DOHH2 (cell line): ENCODE measurements around the gene RAB23.

Experiments used
- H3F3A ChIP-seq: fragments of 200-600 bp; sonication (generic), shearing (Covaris generic); 2 replicates; pipeline ENCODE4 v1.6.0; 2016; ENCODE audit warnings: antibody characterized with exemption, mild to moderate bottlenecking; ENCODE audit not compliant: control insufficient read depth, insufficient read depth
- H3K27ac ChIP-seq: fragments of 200-600 bp; sonication (generic); 2 replicates; pipeline ENCODE4 v1.5.1; 2014; ENCODE audit warnings: low read depth, mild to moderate bottlenecking, low read length, moderate library complexity
- H3K27me3 ChIP-seq: fragments of 200-600 bp; sonication (generic); 2 replicates; pipeline ENCODE4 v1.6.1; 2014; ENCODE audit warnings: mild to moderate bottlenecking, low read length, mixed read lengths; ENCODE audit not compliant: control insufficient read depth
- H3K36me3 ChIP-seq: fragments of 200-600 bp; sonication (generic); 2 replicates; pipeline ENCODE4 v1.6.1; 2014; ENCODE audit warnings: mild to moderate bottlenecking, low read length, moderate library complexity, mixed read lengths; ENCODE audit not compliant: control insufficient read depth
- H3K4me1 ChIP-seq: fragments of 200-600 bp; sonication (generic); 2 replicates; pipeline ENCODE4 v1.6.1; 2014; ENCODE audit warnings: mild to moderate bottlenecking, low read length, mixed read lengths; ENCODE audit not compliant: control insufficient read depth
- H3K4me2 ChIP-seq: fragments of 200-600 bp; sonication (generic); 2 replicates; pipeline ENCODE4 v1.6.0; 2014; ENCODE audit warnings: mild to moderate bottlenecking, low read length, moderate library complexity
- H3K4me3 ChIP-seq: fragments of 200-600 bp; sonication (generic); 2 replicates; pipeline ENCODE4 v1.5.1; 2014; ENCODE audit warnings: mild to moderate bottlenecking, low read length, mixed read lengths
- H3K79me2 ChIP-seq: fragments of 200-600 bp; sonication (generic); 2 replicates; pipeline ENCODE4 v1.6.1; 2014; ENCODE audit warnings: mild to moderate bottlenecking, low read length, mixed read lengths; ENCODE audit not compliant: control insufficient read depth
- H3K9me2 ChIP-seq: fragments of 200-600 bp; sonication (generic); replicated peaks from 2 replicates; pipeline ENCODE4 v1.6.1; 2014; ENCODE audit warnings: mild to moderate bottlenecking, low read length, mixed read lengths; ENCODE audit not compliant: control insufficient read depth
- H3K9me3 ChIP-seq: fragments of 200-600 bp; sonication (generic); 2 replicates; pipeline ENCODE4 v1.6.1; 2014; ENCODE audit warnings: antibody characterized with exemption, low read length, mixed read lengths; ENCODE audit not compliant: control insufficient read depth, insufficient read depth
- H4K20me1 ChIP-seq: fragments of 200-600 bp; sonication (generic); 2 replicates; pipeline ENCODE4 v1.6.0; 2014; ENCODE audit warnings: low read depth, mild to moderate bottlenecking, antibody characterized with exemption, low read length, moderate library complexity; ENCODE audit not compliant: control insufficient read depth, insufficient read depth
- CTCF ChIP-seq: fragments of 200-600 bp; sonication (generic); IDR thresholded peaks from one replicate; pipeline ENCODE4 v1.5.1; 2014; ENCODE audit warnings: antibody characterized with exemption, mild to moderate bottlenecking, low read depth, low read length; ENCODE audit not compliant: poor library complexity, severe bottlenecking
- EZH2phosphoT487 ChIP-seq: fragments of 200-600 bp; sonication (generic); IDR thresholded peaks from 2 replicates; pipeline ENCODE4 v1.6.1; 2017; ENCODE audit warnings: borderline replicate concordance, mild to moderate bottlenecking, antibody characterized with exemption, low read length, moderate library complexity, mixed read lengths

RAB23 gene

GRCh38 chr6:57141451-57142177, 80.5 kb downstream of the RAB23 start:
- Histone ChIP-seq H3K36me3 (peaks cover 17% of the 10 kb centered on the region), H3K27ac (no peak overlapping the region), H3F3A (no peaks in the 10 kb centered on the region), H3K4me1 (no peaks in the 10 kb centered on the region), H3K9me2 (no peaks in the 10 kb centered on the region), H3K9me3 (no peaks in the 10 kb centered on the region), H3K4me2 (no peak overlapping the region), H3K4me3 (no peak overlapping the region), H3K27me3 (no peaks in the 10 kb centered on the region), H3K79me2 (no peaks in the 10 kb centered on the region), H4K20me1 (no peaks in the 10 kb centered on the region)
- no peak for TF ChIP-seq CTCF
- no peak for TF ChIP-seq EZH2phosphoT487

- no peak overlapping the region for H3K4me2 ChIP-seq
- H3K36me3 ChIP-seq, result peaks cover 27% of the 10 kb centered on the region
- H4K20me1 ChIP-seq, result no peaks in the 10 kb centered on the region
- H3K79me2 ChIP-seq, result no peaks in the 10 kb centered on the region
- no peak overlapping the region for H3K4me3 ChIP-seq
- H3K27ac ChIP-seq, result no peak overlapping the region
- H3K9me2 ChIP-seq, result no peaks in the 10 kb centered on the region
- no peaks in the 10 kb centered on the region for H3K9me3 ChIP-seq
- H3K4me1 ChIP-seq, result no peaks in the 10 kb centered on the region
- TF ChIP-seq CTCF (no peak), EZH2phosphoT487 (no peak)
- no peaks in the 10 kb centered on the region for H3K27me3 ChIP-seq
- H3F3A ChIP-seq, result no peaks in the 10 kb centered on the region
Measured at GRCh38 chr6:57138026-57138425, 84.1 kb downstream of the RAB23 start.

- Histone ChIP-seq H3K9me3 (no peaks in the 10 kb centered on the region), H3K9me2 (no peaks in the 10 kb centered on the region), H3K27ac (no peak overlapping the region), H3K4me2 (no peak overlapping the region), H3F3A (no peaks in the 10 kb centered on the region), H3K4me1 (no peaks in the 10 kb centered on the region), H3K4me3 (no peak overlapping the region), H3K79me2 (no peaks in the 10 kb centered on the region), H4K20me1 (no peaks in the 10 kb centered on the region), H3K36me3 (peaks cover 27% of the 10 kb centered on the region), H3K27me3 (no peaks in the 10 kb centered on the region)
- no peak for TF ChIP-seq EZH2phosphoT487
- TF ChIP-seq CTCF, result no peak
Measured at GRCh38 chr6:57137350-57137749, 84.8 kb downstream of the RAB23 start.
